GM12878 (cell line): ENCODE measurements around the gene TRMT1. TPM values are rescaled to one million over a fixed set of nuclear protein-coding genes. Genes with fewer than 3 reads are reported as not detected.

ENCODE experiments used
- HDAC2 ChIP-seq: fragments of 200-600 bp; sonication (generic); IDR thresholded peaks from 2 replicates; pipeline ENCODE4 v1.6.1; 2017
- MTA2 ChIP-seq: fragments of 450-650 bp; IDR thresholded peaks from 2 replicates; pipeline ENCODE4 v1.6.1; 2016; ENCODE audit warnings: low read depth, mild to moderate bottlenecking, moderate library complexity
- REST ChIP-seq: IDR thresholded peaks from 2 replicates; pipeline ENCODE4 v1.6.1; 2012; ENCODE audit warnings: mild to moderate bottlenecking, low read depth, low read length
- ZNF687 ChIP-seq: fragments of 450-650 bp; IDR thresholded peaks from 2 replicates; pipeline ENCODE4 v1.6.1; 2017; ENCODE audit warnings: mild to moderate bottlenecking, moderate library complexity
- polyA plus RNA-seq, 11 experiments: library from polyadenylated mRNA; depleted of rRNA in 4 of 11; unstranded in 6 of 11; stranded (reverse) in 5 of 11; fragments of >200 nt; fragmentation: Nextera tagmentation in 4 of 11; fragmentation: Illumina TruSeq in 1 of 11; extraction: Ambion mirVana in 4 of 11; extraction: Trizol in 1 of 11; gene quantifications; 1 replicate in 1 of 11; 2 replicates in 10 of 11; pipeline versions ENCODE4 v1.2.1 to v1.2.3, GENCODE V29; 2011 to 2016; ENCODE audit warnings: inconsistent platforms in 2 of 11, missing spikeins in 2 of 11, low read depth in 1 of 11
- total RNA-seq, 4 experiments: library from RNA; depleted of rRNA in 3 of 4; stranded (reverse); fragments of >200 nt in 3 of 4; fragmentation: Illumina TruSeq in 1 of 4; extraction: Trizol in 1 of 4; gene quantifications; 2 replicates each; pipeline versions ENCODE4 v1.2.1 to v1.2.3, GENCODE V29; 2013 to 2021

The TRMT1 gene
- total and polyA plus RNA-seq, 10 of the 15 experiments (the other 5 are each of a cell fraction or from before 2014, with no cell fraction given), result 3.4 to 68.8 (median 34.8) TPM

- TF ChIP-seq MTA2, result peak; percentile 40; the same call in 1 of the 2 replicates
- no peak for TF ChIP-seq REST
- TF ChIP-seq ZNF687, result 0 out of 2 replicates have a peak, but pooled peaks have one; percentile 32
- TF ChIP-seq HDAC2, result no peak
- TF ChIP-seq, all 136 proteins: peak for 9
These were observed 5.8 kb upstream of the TRMT1 start (continued) for GRCh38 chr19:13122275-13122878.
